PC-9 (cell line): ENCODE data around the gene MECP2. TPM values are rescaled to one million over a fixed set of nuclear protein-coding genes. Genes with fewer than 3 reads are reported as not detected.
"Not testable (repeated sequence)": the region's sequence is repeated elsewhere in the genome, so short reads cannot be mapped to it uniquely, and the experiment has no call there.

ENCODE experiments used
- BruUV-seq: library from RNA; stranded (reverse); fragments of 400-500 nt; replicated peaks from 2 replicates; lab custom pipeline; 2021; lab: Mats Ljungman, UMichigan
- CTCF ChIA-PET: fragments of 300-600 bp; sonication (Branson Sonifier 250); formaldehyde crosslinking; loops from one replicate; lab custom pipeline; 2022; ENCODE audit warnings: antibody characterized with exemption; lab: Charles Lee
- POLR2A ChIA-PET: fragments of 300-600 bp; sonication (Branson Sonifier 250); formaldehyde crosslinking; loops from one replicate; lab custom pipeline; 2022; ENCODE audit warnings: antibody characterized with exemption; ENCODE audit not compliant: unreplicated experiment; lab: Charles Lee
- DNase-seq, 2 experiments: peaks; one replicate each; pipeline versions ENCODE4 v3.0.0 to v3.0.0-alpha.2; 2015 to 2022; ENCODE audit warnings: mixed read lengths in 1 of 2
- H2AFZ ChIP-seq: fragments of 200-600 bp; sonication (generic); 2 replicates; pipeline ENCODE4 v1.8.1; 2017; ENCODE audit warnings: antibody characterized with exemption
- H3F3A ChIP-seq: fragments of 200-600 bp; sonication (generic); 2 replicates; pipeline ENCODE4 v1.8.1; 2017; ENCODE audit warnings: antibody characterized with exemption, mild to moderate bottlenecking, low read depth; ENCODE audit not compliant: insufficient read depth
- H3K27ac ChIP-seq: fragments of 200-600 bp; sonication (generic); 2 replicates; pipeline ENCODE4 v1.6.1; 2016; ENCODE audit warnings: mixed run types
- H3K27me3 ChIP-seq: fragments of 200-600 bp; sonication (generic); 2 replicates; pipeline ENCODE4 v1.6.1; 2016; ENCODE audit warnings: low read depth, mixed run types; ENCODE audit not compliant: insufficient read depth
- H3K36me3 ChIP-seq: fragments of 200-600 bp; sonication (generic); 2 replicates; pipeline ENCODE4 v1.6.1; 2016; ENCODE audit warnings: low read depth, mixed run types
- H3K4me1 ChIP-seq: fragments of 200-600 bp; sonication (generic); replicated peaks from 2 replicates; pipeline ENCODE4 v1.6.1; 2016; ENCODE audit warnings: mixed run types; ENCODE audit not compliant: insufficient read depth
- H3K4me2 ChIP-seq: fragments of 200-600 bp; sonication (generic); 2 replicates; pipeline ENCODE4 v1.6.1; 2017; ENCODE audit warnings: mixed run types
- H3K4me3 ChIP-seq: fragments of 200-600 bp; sonication (generic); 2 replicates; pipeline ENCODE4 v1.6.1; 2016; ENCODE audit warnings: mixed run types
- H3K79me2 ChIP-seq: fragments of 200-600 bp; sonication (generic); 2 replicates; pipeline ENCODE4 v1.6.1; 2017; ENCODE audit warnings: low read depth, mixed run types
- H3K9me2 ChIP-seq: fragments of 200-600 bp; sonication (generic); 2 replicates; pipeline ENCODE4 v1.8.1; 2017; ENCODE audit warnings: mild to moderate bottlenecking; ENCODE audit not compliant: insufficient read depth
- H3K9me3 ChIP-seq: fragments of 200-600 bp; sonication (generic); 2 replicates; pipeline ENCODE4 v1.8.1; 2016; ENCODE audit warnings: low read depth; ENCODE audit not compliant: insufficient read depth
- H4K20me1 ChIP-seq: fragments of 200-600 bp; sonication (generic); 2 replicates; pipeline ENCODE4 v1.8.1; 2017; ENCODE audit not compliant: insufficient read depth
- EZH2 ChIP-seq: fragments of 200-600 bp; sonication (generic); IDR thresholded peaks from 2 replicates; pipeline ENCODE4 v1.8.0; 2017; ENCODE audit warnings: antibody characterized with exemption, low read depth
- intact Hi-C: fragments of 100-400 bp; cut with micrococcal nuclease; formaldehyde crosslinking; loops from one replicate; pipeline ENCODE4 v1.10.0; 2022; ENCODE audit not compliant: unreplicated experiment
- total RNA-seq: library from RNA; stranded (reverse); gene quantifications from 2 replicates; pipeline ENCODE4 v1.2.3, GENCODE V29; 2021
- TF ChIP-seq, protein P1 (sequence below): fragments of 200-600 bp; sonication (generic); conservative IDR thresholded peaks from 2 replicates; pipeline ENCODE4 v1.6.1; 2017; ENCODE audit warnings: mixed run types, antibody characterized with exemption, mild to moderate bottlenecking, moderate library complexity

MECP2 gene
- total RNA-seq, 1 experiment from 2014 or later = 85.6 TPM

DNA sequence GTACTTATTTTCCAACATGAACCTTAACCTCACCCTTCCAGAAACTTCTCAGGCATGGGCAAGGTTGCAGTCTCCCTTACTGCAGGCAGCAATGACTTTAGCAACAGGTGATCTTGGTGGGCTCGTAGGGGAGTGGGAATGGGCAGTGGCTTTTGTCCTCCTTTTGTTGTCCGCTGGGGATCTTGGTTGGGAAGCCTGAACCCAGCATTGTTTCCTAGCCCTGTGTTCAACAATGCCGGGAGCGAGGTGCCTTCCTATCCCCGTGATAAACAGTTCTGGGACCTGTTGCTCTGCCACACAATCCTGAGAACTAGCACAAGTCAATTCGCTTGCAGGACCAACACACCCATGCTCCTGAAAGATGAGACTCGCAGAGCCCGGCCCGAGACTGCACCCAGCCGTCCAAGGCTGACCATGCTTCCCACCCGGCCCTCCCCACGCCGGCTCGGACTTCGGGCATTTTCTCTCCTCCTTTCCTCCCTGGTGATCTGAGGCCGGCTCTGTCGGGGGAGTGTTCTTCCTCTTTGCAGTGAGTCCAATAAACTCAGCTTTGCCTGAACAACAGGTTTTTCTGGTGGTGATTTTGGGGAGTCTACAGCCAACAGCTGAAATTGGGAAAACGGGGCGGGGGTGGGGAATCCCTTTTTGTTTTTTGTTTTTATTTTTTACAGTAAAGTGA lies 98.0 kb downstream of the MECP2 start:
- H3K4me1 ChIP-seq = peaks cover 15% of the 10 kb centered on the region
- peaks cover 9% of the 10 kb centered on the region; the same call in 1 of the 2 replicates for H3F3A ChIP-seq
- intact Hi-C loops = no loop called here
- H3K27ac ChIP-seq = peak overlapping the region; percentile 17; the same call in 1 of the 2 replicates
- H3K9me3 ChIP-seq = no peaks in the 10 kb centered on the region
- TF ChIP-seq, protein P1, sequence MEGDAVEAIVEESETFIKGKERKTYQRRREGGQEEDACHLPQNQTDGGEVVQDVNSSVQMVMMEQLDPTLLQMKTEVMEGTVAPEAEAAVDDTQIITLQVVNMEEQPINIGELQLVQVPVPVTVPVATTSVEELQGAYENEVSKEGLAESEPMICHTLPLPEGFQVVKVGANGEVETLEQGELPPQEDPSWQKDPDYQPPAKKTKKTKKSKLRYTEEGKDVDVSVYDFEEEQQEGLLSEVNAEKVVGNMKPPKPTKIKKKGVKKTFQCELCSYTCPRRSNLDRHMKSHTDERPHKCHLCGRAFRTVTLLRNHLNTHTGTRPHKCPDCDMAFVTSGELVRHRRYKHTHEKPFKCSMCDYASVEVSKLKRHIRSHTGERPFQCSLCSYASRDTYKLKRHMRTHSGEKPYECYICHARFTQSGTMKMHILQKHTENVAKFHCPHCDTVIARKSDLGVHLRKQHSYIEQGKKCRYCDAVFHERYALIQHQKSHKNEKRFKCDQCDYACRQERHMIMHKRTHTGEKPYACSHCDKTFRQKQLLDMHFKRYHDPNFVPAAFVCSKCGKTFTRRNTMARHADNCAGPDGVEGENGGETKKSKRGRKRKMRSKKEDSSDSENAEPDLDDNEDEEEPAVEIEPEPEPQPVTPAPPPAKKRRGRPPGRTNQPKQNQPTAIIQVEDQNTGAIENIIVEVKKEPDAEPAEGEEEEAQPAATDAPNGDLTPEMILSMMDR = no peak
- TF ChIP-seq EZH2 = no peak
- no TSS peak for BruUV-seq
- H3K4me3 ChIP-seq = no peak overlapping the region
- H3K36me3 ChIP-seq = no peaks in the 10 kb centered on the region
- no peaks in the 10 kb centered on the region for H3K79me2 ChIP-seq
- CTCF ChIA-PET = no interaction called here
- H3K4me2 ChIP-seq = peak overlapping the region; percentile 64
- no peaks in the 10 kb centered on the region for H3K27me3 ChIP-seq
- H2AFZ ChIP-seq = no peak overlapping the region
- no peaks in the 10 kb centered on the region for H4K20me1 ChIP-seq
- DNase-seq = peak in 1 of 2 experiments; percentile 38
- no peaks in the 10 kb centered on the region for H3K9me2 ChIP-seq
- POLR2A ChIA-PET = no interaction called here

DNA sequence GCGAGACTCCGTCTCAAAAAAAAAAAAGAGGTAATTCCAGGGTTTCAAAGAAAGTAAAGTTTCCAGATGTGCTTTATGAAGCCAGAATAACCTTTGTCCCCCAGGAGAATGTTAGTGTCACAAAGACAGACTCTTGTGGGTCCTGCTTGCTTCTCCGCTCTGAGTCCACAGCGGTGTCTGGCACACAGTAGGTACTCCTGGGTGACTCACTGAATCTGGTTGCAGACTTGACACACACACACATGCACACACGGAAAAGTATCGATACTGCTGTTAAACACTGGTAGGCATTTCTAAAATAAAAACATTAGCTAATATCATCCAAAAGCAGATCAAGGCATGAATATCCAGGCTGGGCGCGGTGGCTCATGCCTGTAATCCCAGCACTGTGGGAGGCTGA lies 102.0 kb downstream of the MECP2 start:
- ChIA-PET POLR2A (no interaction called here), CTCF (no interaction called here)
- DNase-seq = no peak
- Histone ChIP-seq H3K27ac (no peak overlapping the region), H3K27me3 (no peaks in the 10 kb centered on the region), H3K9me2 (no peaks in the 10 kb centered on the region), H3F3A (peaks cover 3% of the 10 kb centered on the region; the same call in 1 of the 2 replicates), H3K4me2 (no peak overlapping the region), H3K4me1 (0 out of 2 replicates have a peak, but pooled peaks cover 5% of the 10 kb centered on the region), H3K36me3 (no peaks in the 10 kb centered on the region), H3K79me2 (no peaks in the 10 kb centered on the region), H4K20me1 (no peaks in the 10 kb centered on the region), H2AFZ (no peak overlapping the region), H3K4me3 (no peak overlapping the region), H3K9me3 (no peaks in the 10 kb centered on the region)
- TF ChIP-seq EZH2 = no peak
- TF ChIP-seq, protein P1 = no peak
- BruUV-seq = no TSS peak
- intact Hi-C loops = no loop called here

DNA sequence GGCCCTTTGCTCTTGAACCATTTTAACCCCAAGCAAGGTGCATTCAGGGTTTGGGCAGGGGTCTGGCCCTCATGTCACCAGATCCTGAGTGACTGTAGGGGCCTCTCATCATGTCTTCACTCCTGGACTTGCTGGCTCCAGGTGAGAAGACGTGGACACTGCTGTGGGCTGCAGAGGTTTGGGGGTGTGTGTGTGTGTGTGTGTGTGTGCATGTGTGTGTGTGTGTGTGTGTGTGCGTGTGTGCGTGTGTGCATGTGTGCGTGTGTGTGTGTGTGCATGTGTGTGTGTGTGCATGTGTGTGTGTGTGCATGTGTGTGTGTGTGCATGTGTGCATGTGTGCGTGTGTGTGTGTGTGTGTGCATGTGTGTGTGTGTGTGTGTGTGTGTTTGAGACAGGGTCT lies 103.1 kb downstream of the MECP2 start:
- H2AFZ ChIP-seq, POLR2A ChIA-PET, H3K79me2 ChIP-seq, H3K9me2 ChIP-seq, H3K36me3 ChIP-seq, H3K4me1 ChIP-seq, BruUV-seq, H3K27ac ChIP-seq, H3K4me2 ChIP-seq, CTCF ChIA-PET, H3K9me3 ChIP-seq, H4K20me1 ChIP-seq, H3F3A ChIP-seq, intact Hi-C loops, H3K27me3 ChIP-seq, DNase-seq, H3K4me3 ChIP-seq: not testable (repeated sequence)

DNA sequence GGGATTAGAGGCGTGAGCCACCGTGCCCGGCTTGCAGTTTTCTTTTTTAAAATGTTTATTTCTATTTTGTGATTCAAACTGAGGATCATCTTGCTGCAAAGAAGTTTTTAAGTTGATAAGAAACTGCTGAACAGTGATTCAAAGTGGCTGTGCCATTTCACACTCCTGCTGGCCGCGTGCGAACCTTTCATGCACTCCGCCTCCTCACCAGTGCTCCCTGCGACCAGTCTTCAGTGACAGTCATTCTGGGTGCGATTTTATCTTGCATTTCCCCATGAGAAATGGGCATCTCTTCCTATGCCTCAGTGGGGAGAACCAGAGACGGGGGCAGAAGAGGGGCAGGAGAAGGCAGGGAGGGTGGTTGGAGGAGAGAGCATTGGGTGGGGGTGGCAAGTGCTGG lies 103.5 kb downstream of the MECP2 start:
- no TSS peak for BruUV-seq
- Histone ChIP-seq H3K79me2 (no peaks in the 10 kb centered on the region), H3K4me2 (no peak overlapping the region), H4K20me1 (no peaks in the 10 kb centered on the region), H3K4me3 (no peak overlapping the region), H3F3A (no peaks in the 10 kb centered on the region), H3K36me3 (no peaks in the 10 kb centered on the region), H3K27ac (no peak overlapping the region), H3K27me3 (no peaks in the 10 kb centered on the region), H2AFZ (no peak overlapping the region), H3K4me1 (no peaks in the 10 kb centered on the region), H3K9me2 (no peaks in the 10 kb centered on the region), H3K9me3 (no peaks in the 10 kb centered on the region)
- ChIA-PET CTCF (no interaction called here), POLR2A (interaction anchor here (0.8 kb wide), 1 partner anchor 19 kb away, joined by 10 read pairs; no protein-coding TSS in a partner anchor)
- intact Hi-C loops = no loop called here
- no peak for DNase-seq
- TF ChIP-seq, protein P1 = no peak
- TF ChIP-seq EZH2 = no peak
